Activated T-helper 9 cell treated with anti-CD3 and anti-CD28 coated beads, Interleukin-2, amount 50 U/mL, for 16 hours (primary cell): ENCODE measurements around the gene AUH.

ENCODE experiments used
- DNase-seq: peaks from one replicate; pipeline ENCODE4 v3.0.0-alpha.2; 2020; ENCODE audit warnings: low read depth

Gene AUH

GRCh38 chr9:91291866-91292265, 69.9 kb downstream of the AUH start:
- DNase-seq: no peak

- no peak for DNase-seq
Measured at GRCh38 chr9:91289244-91289643, 72.5 kb downstream of the AUH start.

DNA sequence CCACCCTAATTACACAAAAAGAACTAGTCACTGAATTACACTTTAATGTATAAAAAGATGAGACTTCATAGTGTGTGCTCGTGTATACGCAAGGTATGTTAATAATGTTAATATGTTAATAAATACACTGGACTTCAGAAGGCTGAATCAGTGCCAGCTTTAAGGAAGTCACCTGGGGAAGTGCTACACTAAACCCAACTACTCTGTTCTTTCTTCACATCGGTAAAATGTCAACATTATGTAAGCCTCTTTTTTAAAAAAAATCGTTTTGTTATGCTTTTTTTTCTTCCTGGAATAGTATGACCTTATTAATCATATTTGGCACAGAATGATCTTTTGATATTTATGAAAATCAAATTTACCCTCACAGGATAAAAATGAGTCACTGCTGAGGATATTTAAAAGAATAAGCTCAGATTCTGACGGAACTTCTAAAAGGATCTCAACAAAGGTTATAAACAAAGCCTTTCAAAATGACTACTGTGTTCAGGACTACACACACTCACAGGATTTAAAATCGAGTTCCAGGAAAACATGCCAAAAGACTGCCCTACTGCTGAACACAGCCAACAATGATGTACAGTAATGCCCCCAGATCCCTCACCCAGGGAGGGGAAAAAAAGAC, 75.9 kb downstream of the AUH start:
- no peak for DNase-seq

- no peak for DNase-seq
Measured at GRCh38 chr9:91282292-91282691, 79.4 kb downstream of the AUH start.

DNA sequence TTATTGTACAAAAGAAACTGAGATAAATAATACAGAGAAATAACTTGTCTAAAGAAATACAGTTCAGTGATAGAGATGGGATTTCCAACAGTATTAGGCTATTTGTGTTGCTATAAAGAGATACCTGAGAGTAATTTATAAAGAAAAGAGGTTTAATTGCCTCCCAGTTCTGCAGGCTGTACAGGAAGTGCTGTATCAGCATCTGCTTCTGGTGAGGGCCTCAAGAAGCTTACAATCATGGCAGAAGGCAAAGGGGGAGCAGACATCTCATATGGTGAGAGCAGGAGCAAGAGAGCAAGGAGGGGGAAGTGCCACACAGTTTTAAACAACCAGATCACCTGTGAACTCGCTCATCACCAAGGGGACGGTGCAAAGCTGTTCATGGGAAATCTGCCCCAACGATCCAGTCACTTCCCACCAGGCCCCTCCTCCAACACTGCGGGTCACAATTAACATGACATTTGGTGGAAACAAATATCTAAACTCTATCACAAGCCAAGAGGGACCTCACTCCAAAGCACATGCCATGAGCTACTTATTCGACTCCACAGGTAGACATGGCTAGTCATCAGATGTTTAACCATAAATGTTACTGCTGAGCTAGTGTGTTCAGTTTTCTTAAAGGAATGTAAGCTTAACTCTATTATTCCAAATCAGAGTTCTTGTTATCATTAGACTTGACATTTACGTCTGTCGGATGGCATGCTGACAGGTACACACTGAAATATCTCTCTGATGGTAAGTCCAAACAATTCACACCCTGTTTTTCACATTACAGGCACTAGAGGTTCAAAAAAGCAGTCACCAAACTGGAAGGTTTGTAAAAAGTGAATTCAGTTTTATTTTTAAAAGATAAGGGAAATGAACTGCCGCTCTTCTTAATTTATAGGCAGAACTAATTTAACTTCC, 82.2 kb downstream of the AUH start:
- no peak for DNase-seq

DNA sequence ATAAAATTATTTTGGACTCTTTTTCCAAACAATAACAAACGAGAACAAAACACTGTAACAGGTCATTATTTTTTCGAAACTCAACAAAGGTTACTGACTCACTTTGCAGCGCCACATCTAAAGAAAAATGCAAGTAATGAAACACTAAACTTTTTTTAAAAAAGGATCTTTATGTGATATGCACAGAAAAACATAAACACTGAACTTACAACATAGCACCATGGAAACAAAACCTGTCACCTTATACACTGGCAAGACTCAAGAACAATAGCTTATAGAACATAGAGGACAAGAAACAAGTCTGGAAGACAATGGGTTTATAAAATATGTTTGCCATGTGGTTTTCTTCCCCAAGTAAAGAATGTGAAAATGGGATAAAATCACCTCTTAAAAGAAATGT, 85.2 kb downstream of the AUH start:
- DNase-seq: no peak

- no peak for DNase-seq
Measured at GRCh38 chr9:91275655-91276054, 86.1 kb downstream of the AUH start.

- no peak for DNase-seq
Measured at GRCh38 chr9:91274949-91275492, 86.7 kb downstream of the AUH start.

GRCh38 chr9:91273853-91274552, 87.7 kb downstream of the AUH start:
- DNase-seq: no peak

DNA sequence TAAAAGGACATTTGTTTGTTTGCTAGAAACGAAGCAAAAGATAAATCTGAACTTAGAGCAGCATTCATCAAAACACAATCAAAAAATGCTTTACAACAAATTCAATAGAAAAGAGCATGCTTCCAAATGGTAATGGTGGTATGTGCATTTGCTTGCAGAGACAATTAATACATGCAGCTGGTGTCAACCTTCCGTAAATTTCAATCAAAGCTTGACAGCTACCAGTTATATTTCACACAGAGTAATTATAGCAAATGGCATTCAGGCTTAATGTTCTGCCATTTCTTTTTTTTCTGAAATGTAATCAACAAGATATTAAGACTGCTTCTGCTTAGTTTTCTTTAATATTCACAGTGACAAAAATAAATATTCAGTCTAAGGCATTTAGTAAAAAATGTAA, 90.6 kb downstream of the AUH start:
- no peak for DNase-seq

DNA sequence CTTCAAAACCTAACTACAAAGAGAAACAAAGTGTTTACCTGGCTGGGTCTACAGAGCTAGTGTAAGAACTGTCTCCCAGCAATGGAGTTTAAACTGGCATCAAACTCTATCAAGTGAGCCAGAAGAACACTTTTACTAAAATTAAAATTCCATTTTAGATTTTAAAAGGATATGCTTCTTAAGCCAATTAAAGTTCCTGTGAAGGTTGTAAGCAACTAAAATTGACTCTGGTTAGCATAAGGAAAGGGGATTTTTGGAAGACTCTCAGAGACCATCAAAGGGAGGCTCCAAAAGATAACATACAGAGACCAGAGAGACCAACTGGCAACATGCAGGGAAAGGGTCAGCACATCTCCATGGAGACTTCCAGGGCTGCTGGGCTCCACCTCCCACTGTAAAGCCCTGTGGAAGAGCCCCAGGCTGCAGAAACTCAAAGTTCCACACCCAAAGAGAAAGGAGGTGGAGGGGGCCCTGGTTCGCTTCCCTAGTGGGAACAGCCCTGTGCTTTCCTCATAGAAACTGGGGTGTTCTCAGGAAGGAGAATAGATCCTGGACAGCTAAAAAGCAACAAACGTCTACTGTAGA, 91.7 kb downstream of the AUH start:
- DNase-seq: no peak

DNA sequence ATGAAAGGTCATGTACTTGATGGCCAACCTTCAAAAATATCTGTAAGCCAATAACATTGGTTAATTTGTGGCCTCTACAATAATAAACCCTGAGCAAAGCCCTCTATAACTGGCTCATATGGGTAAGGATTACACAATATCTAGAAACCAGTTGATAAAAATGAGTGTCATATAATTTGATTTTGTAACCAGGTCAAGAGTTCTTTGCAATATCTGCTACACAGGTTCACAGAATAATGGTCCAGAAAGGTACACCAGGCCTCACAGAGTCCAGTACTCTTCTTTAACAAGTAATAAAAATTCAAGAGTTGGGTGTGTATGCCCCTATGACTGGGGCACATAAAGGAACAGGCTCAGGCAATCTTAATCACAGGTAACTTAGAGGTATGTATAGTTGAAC, 95.3 kb downstream of the AUH start:
- DNase-seq: no peak

DNA sequence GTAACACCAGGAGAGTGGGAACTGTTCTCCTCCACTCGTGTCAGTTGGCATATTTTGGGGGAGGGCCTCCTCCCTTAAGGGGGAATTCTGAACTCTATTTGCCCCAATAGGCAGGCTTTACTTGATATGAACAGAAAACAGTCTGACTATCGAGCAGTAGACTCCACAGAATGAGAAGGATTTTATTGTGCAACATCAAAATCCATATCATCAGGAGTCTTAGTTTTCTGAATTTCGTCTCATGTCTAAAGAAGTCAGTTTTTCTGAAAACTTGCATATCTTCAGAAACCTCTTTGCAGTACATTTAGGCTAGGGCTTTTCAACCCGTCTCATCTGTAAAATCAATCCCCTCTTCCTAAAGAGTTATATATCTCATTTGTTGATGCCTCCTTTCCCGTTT, 96.2 kb downstream of the AUH start:
- no peak for DNase-seq

- DNase-seq: no peak
Measured at GRCh38 chr9:91261417-91261816, 100.3 kb downstream of the AUH start.

DNA sequence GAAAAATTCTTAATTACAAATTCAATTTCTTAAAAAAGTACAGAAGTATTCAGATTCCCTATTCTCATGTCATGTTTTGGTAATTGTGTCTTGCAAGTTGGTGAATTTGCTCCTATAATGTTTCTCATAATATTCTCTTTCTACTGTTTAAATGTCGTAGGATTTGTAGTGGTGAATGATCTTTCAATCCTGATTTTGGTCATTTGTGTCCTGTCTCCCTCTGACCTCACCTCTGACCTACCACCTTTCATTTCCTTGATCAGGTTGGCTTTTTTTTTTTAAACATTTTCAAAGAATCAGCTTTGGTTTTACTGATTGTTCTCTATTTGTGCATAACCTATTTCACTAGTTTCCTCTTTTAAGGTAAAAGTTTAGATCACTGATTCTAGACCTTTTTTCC, 102.6 kb downstream of the AUH start:
- no peak for DNase-seq

DNA sequence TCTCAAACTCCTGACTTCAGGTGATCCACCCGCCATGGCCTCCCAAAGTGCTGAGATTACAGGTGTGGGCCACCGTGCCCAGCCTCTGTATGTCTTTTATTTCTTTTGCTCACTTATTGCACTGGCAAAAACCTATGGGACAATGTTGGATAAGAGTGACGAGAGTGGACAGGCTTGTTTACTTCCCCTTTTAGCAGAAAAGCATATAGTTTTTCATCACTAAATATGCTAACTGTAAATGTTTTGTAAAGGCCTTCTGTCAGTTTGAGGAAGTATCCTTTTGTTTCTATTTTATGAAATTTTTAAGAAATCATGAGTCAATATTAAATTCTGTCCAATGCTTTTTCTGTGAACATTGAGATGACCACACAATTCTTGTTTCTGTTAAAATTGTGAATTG, 103.3 kb downstream of the AUH start:
- no peak for DNase-seq

- DNase-seq: no peak
Measured at GRCh38 chr9:91256235-91256634, 105.5 kb downstream of the AUH start.

DNA sequence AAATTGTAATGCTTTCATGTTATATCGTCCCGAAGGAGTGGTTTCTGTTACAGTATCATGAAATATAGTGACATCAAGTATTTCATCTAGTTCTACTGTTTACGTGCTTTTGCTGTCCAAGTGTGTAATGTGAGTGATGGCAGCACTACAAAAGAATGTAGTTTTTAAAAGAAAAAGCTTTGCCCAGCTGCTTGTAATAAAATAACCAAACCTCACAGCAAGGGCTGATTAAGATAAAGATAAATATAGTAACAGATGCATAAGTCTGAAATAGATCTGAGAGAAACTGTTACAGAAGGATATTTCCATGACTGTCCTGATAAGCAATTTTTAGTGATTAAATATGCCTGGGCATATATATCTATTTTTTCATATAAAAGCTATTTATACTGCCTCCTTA, 106.4 kb downstream of the AUH start:
- no peak for DNase-seq

GRCh38 chr9:91253488-91253887, 108.2 kb downstream of the AUH start:
- no peak for DNase-seq

DNA sequence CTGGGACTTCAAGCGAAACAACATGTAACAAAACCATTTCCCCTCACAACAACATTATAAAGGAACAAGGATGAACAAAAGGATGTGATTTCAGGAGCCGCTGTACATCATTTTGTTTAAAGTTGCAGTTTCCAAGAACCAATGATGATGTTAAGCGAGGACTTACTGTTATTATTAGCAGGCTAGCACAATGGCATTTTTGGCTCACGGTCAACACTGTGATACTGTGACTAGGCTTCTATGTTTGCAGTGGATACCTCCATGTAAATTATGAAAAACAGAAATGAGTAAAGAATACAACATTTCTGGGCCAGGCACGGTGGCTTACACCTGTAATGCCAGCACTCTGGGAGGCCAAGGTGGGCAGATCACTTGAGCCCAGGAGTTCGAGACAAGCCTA, 113.0 kb downstream of the AUH start:
- DNase-seq: no peak

GRCh38 chr9:91247278-91247677, 114.4 kb downstream of the AUH start:
- no peak for DNase-seq

DNA sequence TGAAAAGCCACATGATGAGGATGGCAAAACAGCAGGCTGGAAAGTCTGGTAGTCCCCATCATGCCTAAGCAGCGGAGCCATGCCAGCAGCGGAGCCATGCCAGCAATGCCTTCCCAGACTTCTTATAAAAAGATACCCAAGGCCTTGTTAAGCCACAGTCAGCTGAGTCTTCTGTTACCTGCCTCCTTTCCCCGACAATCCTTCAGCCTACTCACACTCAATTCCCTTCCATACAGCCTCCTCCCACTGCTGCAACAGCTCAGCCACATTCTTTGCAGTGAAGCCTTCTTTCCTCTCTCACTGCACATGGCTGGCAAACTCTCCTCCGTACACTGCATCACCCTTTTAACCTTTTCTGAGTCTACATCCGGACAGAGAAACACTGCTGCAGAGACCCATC, 114.9 kb downstream of the AUH start:
- no peak for DNase-seq
